ENCODE measurements around the gene LNPEP. TPM values are rescaled to one million over a fixed set of nuclear protein-coding genes. Genes with fewer than 3 reads are reported as not detected.
A peak's percentile ranks its signal among the peaks of the same experiment; 100 is the strongest.

The LNPEP gene
- total and polyA plus RNA-seq, 4 donors: 1.9 to 19.7 (median 9.5) TPM

DNA sequence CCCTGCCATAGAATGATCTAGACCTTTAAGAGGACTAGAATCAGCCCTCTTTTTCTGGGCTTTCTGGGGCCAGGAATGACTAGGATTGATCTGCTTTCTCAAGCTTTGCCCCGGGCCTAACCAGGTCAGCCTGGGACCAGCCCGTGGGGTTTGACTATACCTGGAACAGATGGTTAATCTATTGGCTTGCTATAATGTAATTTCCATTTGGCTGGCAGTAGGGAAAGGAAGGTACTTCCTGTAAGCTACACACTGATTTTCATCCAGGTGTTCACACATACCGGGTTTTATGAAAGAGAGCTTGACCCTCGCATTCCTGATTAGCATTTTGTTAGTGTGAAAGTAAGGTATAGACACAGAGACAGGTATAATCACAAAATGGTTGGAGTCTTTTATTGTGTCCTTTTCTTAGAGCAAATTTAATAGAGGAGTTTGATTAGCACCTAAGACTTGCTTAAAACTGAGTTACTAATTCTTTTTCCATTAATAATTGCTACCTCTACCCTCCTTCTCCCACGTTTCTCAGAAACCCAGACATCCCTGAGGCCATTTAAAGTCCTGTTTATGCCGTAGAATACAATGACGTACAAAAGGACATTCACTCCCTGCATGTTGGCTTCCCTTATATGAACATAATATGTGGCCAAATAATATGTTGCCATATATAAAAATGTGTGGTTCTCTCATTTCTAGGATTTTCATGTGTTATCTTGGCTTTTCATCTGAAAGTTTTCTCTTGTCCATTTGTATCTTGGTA is 17.3 kb downstream of the LNPEP start:
- Histone ChIP-seq H3K27ac (ENCODE audit: low read depth in 1 of 2, low read length in 2 of 2) (no peak overlapping the region), H3K27me3 (ENCODE audit: control insufficient read depth in 4 of 4, insufficient read depth in 4 of 4, low read length in 3 of 4) (no peaks in the 10 kb centered on the region), H3K9me3 (ENCODE audit: control insufficient read depth in 4 of 4, low read length in 3 of 4) (no peaks in the 10 kb centered on the region), H3K4me3 (ENCODE audit: low read depth in 1 of 3, low read length in 3 of 3) (no peak overlapping the region), H3K4me1 (ENCODE audit: control insufficient read depth in 4 of 4, insufficient read depth in 4 of 4, low read length in 3 of 4) (peaks cover 0 to 12% (median 5%) of the 10 kb centered on the region in 4 donors), H3K9ac (ENCODE audit: low read depth in 1 of 2, low read length in 2 of 2) (no peak overlapping the region), H3K36me3 (ENCODE audit: control insufficient read depth in 4 of 4, insufficient read depth in 3 of 4, low read depth in 1 of 4, low read length in 3 of 4) (no peaks in the 10 kb centered on the region)
- no peak for TF ChIP-seq GABPA (IDR thresholded peaks at IDR 0.05 in 1 of 2, conservative IDR thresholded peaks at IDR 0.05 in 1 of 2)
- no peak for TF ChIP-seq HNF4A (conservative IDR thresholded peaks at IDR 0.05)
- TF ChIP-seq, protein P1, sequence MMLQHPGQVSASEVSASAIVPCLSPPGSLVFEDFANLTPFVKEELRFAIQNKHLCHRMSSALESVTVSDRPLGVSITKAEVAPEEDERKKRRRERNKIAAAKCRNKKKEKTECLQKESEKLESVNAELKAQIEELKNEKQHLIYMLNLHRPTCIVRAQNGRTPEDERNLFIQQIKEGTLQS (IDR thresholded peaks at IDR 0.05): no peak
- no peak for TF ChIP-seq JUND (IDR thresholded peaks at IDR 0.05)
- no peak for TF ChIP-seq RAD21 (IDR thresholded peaks at IDR 0.05)
- TF ChIP-seq, protein P2, sequence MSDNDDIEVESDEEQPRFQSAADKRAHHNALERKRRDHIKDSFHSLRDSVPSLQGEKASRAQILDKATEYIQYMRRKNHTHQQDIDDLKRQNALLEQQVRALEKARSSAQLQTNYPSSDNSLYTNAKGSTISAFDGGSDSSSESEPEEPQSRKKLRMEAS (IDR thresholded peaks at IDR 0.05): no peak
- no peak for TF ChIP-seq EGR1 (IDR thresholded peaks at IDR 0.05; ENCODE audit: low read depth in 2 of 2)
- TF ChIP-seq YY1 (IDR thresholded peaks at IDR 0.05): no peak
- TF ChIP-seq, protein P3, sequence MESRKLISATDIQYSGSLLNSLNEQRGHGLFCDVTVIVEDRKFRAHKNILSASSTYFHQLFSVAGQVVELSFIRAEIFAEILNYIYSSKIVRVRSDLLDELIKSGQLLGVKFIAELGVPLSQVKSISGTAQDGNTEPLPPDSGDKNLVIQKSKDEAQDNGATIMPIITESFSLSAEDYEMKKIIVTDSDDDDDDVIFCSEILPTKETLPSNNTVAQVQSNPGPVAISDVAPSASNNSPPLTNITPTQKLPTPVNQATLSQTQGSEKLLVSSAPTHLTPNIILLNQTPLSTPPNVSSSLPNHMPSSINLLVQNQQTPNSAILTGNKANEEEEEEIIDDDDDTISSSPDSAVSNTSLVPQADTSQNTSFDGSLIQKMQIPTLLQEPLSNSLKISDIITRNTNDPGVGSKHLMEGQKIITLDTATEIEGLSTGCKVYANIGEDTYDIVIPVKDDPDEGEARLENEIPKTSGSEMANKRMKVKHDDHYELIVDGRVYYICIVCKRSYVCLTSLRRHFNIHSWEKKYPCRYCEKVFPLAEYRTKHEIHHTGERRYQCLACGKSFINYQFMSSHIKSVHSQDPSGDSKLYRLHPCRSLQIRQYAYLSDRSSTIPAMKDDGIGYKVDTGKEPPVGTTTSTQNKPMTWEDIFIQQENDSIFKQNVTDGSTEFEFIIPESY (IDR thresholded peaks at IDR 0.05): no peak
- TF ChIP-seq TAF1 (conservative IDR thresholded peaks at IDR 0.05): no peak
- no peak for TF ChIP-seq RXRA (IDR thresholded peaks at IDR 0.05)
- TF ChIP-seq FOXA1 (IDR thresholded peaks at IDR 0.05): no peak
- DNase-seq (ENCODE audit: low spot score): no peak
- 73% methylated on average over 7 of the region's 7 CpGs for WGBS

DNA sequence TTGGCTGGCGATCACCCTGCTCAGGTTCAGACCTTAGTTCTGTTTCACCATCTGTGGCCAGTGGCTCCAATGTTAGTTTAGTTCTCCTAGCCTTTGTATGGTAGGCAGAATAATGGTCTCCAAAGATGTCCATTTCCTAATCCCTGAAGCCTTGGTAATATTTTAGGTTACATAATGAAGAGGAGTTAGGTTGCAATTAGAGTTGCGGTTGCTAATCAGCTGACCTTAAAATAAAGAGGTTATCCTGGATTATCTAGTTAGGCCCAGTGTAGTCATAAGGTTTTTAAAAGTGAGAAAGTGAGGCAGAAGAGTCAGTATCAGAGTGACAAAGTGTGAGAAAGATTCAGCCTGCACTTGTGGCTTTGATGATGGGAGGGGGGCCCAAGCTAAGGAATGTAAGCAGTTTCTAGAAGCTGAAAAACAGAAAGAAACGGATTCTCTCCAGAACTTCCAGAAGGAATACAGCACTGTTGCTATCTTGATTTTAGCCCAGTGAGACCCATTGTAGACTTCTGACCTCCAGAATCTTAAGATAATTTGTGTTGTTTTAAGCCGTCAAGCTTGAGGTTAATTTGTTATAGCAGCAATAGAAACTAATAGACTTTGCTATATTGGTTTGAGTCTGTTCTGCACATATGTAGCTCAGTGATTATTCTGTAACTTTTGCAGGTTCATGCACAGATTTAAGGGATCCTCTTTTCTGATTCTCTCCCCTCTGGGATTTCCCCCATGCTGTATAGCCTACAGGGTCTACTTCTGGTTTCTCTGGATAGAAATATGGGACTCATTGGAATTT is 21.6 kb downstream of the LNPEP start:
- Histone ChIP-seq H3K4me1 (ENCODE audit: control insufficient read depth in 4 of 4, insufficient read depth in 4 of 4, low read length in 3 of 4) (peaks cover 0 to 11% (median 8%) of the 10 kb centered on the region in 4 donors), H3K27me3 (ENCODE audit: control insufficient read depth in 4 of 4, insufficient read depth in 4 of 4, low read length in 3 of 4) (no peaks in the 10 kb centered on the region), H3K4me3 (ENCODE audit: low read depth in 1 of 3, low read length in 3 of 3) (no peak overlapping the region), H3K9ac (ENCODE audit: low read depth in 1 of 2, low read length in 2 of 2) (no peak overlapping the region), H3K27ac (ENCODE audit: low read depth in 1 of 2, low read length in 2 of 2) (no peak overlapping the region), H3K9me3 (ENCODE audit: control insufficient read depth in 4 of 4, low read length in 3 of 4) (no peaks in the 10 kb centered on the region), H3K36me3 (ENCODE audit: control insufficient read depth in 4 of 4, insufficient read depth in 3 of 4, low read depth in 1 of 4, low read length in 3 of 4) (no peaks in the 10 kb centered on the region)
- WGBS: 66% methylated on average over 4 of the region's 4 CpGs
- DNase-seq (ENCODE audit: low spot score): no peak
- TF ChIP-seq YY1 (IDR thresholded peaks at IDR 0.05) (peak; percentile 22), GABPA (IDR thresholded peaks at IDR 0.05 in 1 of 2, conservative IDR thresholded peaks at IDR 0.05 in 1 of 2) (no peak), HNF4A (conservative IDR thresholded peaks at IDR 0.05) (peak in 1 of 2 donors; percentile 16), SP1 (IDR thresholded peaks at IDR 0.05) (no peak)

DNA sequence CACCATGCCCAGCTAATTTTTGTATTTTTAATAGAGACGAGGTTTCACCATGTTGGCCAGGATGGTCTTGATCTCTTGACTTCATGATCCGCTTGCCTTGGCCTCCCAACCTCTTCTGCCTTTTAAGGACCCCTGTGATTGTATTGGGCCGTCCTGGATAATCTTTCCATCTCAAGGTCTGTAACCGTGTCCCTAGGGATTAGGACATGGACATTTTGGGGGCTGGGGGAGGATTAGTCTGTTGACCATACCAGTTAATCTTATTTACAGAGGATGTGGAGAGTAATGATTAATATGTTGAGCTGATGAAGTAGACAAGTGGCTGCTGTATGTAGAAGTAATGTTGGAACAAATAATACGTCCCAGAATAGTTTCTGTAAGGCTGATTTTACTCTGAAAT is 23.1 kb downstream of the LNPEP start:
- no peak overlapping the region for H3K9ac ChIP-seq (ENCODE audit: low read depth in 1 of 2, low read length in 2 of 2)
- H3K9me3 ChIP-seq (ENCODE audit: control insufficient read depth in 4 of 4, low read length in 3 of 4): no peaks in the 10 kb centered on the region
- WGBS: 93% methylated on average over 5 of the region's 5 CpGs
- H3K4me1 ChIP-seq (ENCODE audit: control insufficient read depth in 4 of 4, insufficient read depth in 4 of 4, low read length in 3 of 4): peaks cover 0 to 11% (median 8%) of the 10 kb centered on the region in 4 donors
- no peak overlapping the region for H3K27ac ChIP-seq (ENCODE audit: low read depth in 1 of 2, low read length in 2 of 2)
- H3K36me3 ChIP-seq (ENCODE audit: control insufficient read depth in 4 of 4, insufficient read depth in 3 of 4, low read depth in 1 of 4, low read length in 3 of 4): no peaks in the 10 kb centered on the region
- TF ChIP-seq, protein P2 (IDR thresholded peaks at IDR 0.05): no peak
- TF ChIP-seq FOXA1 (IDR thresholded peaks at IDR 0.05): no peak
- no peak for TF ChIP-seq TAF1 (conservative IDR thresholded peaks at IDR 0.05)
- no peak for TF ChIP-seq YY1 (IDR thresholded peaks at IDR 0.05)
- no peak for TF ChIP-seq SP1 (IDR thresholded peaks at IDR 0.05)
- no peak for TF ChIP-seq NR2F2 (IDR thresholded peaks at IDR 0.05)
- H3K27me3 ChIP-seq (ENCODE audit: control insufficient read depth in 4 of 4, insufficient read depth in 4 of 4, low read length in 3 of 4): no peaks in the 10 kb centered on the region
- H3K4me3 ChIP-seq (ENCODE audit: low read depth in 1 of 3, low read length in 3 of 3): no peak overlapping the region
- DNase-seq (ENCODE audit: low spot score): no peak

Data from liver (tissue), 9 donors.